HUES48 (cell line): ENCODE data around the gene NCOA5.

Experiments
- H3K27ac ChIP-seq: one replicate; pipeline ENCODE4 v1.7.0; 2013; ENCODE audit warnings: low read depth, low read length, inconsistent platforms
- H3K27me3 ChIP-seq: 2 replicates; pipeline ENCODE4 v1.6.1; 2013; ENCODE audit warnings: mild to moderate bottlenecking, low read length; ENCODE audit not compliant: control insufficient read depth, insufficient read depth
- H3K36me3 ChIP-seq: 2 replicates; pipeline ENCODE4 v1.6.1; 2013; ENCODE audit warnings: low read length; ENCODE audit not compliant: control insufficient read depth, insufficient read depth
- H3K4me1 ChIP-seq: 2 replicates; pipeline ENCODE4 v1.6.1; 2013; ENCODE audit warnings: mild to moderate bottlenecking, low read length; ENCODE audit not compliant: control insufficient read depth, insufficient read depth
- H3K4me3 ChIP-seq: 2 replicates; pipeline ENCODE4 v1.5.1; 2013; ENCODE audit warnings: mild to moderate bottlenecking, low read depth, low read length
- H3K9ac ChIP-seq: 2 replicates; pipeline ENCODE4 v1.6.1; 2013; ENCODE audit warnings: mild to moderate bottlenecking, low read depth, low read length, moderate library complexity
- H3K9me3 ChIP-seq: 2 replicates; pipeline ENCODE4 v1.6.1; 2013; ENCODE audit warnings: low read length; ENCODE audit not compliant: control insufficient read depth, insufficient read depth

Gene NCOA5

GRCh38 chr20:46034039-46034438 lies 55.7 kb downstream of the NCOA5 start:
- Histone ChIP-seq H3K9me3 (no peaks in the 10 kb centered on the region), H3K4me3 (no peak overlapping the region), H3K9ac (no peak overlapping the region), H3K36me3 (no peaks in the 10 kb centered on the region), H3K27ac (no peak overlapping the region), H3K27me3 (peaks cover 78% of the 10 kb centered on the region), H3K4me1 (peaks cover 22% of the 10 kb centered on the region)

- Histone ChIP-seq H3K36me3 (no peaks in the 10 kb centered on the region), H3K9ac (no peak overlapping the region), H3K9me3 (no peaks in the 10 kb centered on the region), H3K27ac (no peak overlapping the region), H3K27me3 (peaks cover 96% of the 10 kb centered on the region), H3K4me1 (peaks cover 16% of the 10 kb centered on the region; the same call in 1 of the 2 replicates), H3K4me3 (peak overlapping the region; percentile 83)
Observed at GRCh38 chr20:46031701-46032254, 58.0 kb downstream of the NCOA5 start.

- Histone ChIP-seq H3K36me3 (no peaks in the 10 kb centered on the region), H3K4me1 (peaks cover 16% of the 10 kb centered on the region; the same call in 1 of the 2 replicates), H3K9ac (no peak overlapping the region), H3K27me3 (peaks cover 100% of the 10 kb centered on the region), H3K4me3 (peak overlapping the region; percentile 83), H3K27ac (no peak overlapping the region), H3K9me3 (no peaks in the 10 kb centered on the region)
Observed at GRCh38 chr20:46031014-46031569, 58.7 kb downstream of the NCOA5 start.

DNA sequence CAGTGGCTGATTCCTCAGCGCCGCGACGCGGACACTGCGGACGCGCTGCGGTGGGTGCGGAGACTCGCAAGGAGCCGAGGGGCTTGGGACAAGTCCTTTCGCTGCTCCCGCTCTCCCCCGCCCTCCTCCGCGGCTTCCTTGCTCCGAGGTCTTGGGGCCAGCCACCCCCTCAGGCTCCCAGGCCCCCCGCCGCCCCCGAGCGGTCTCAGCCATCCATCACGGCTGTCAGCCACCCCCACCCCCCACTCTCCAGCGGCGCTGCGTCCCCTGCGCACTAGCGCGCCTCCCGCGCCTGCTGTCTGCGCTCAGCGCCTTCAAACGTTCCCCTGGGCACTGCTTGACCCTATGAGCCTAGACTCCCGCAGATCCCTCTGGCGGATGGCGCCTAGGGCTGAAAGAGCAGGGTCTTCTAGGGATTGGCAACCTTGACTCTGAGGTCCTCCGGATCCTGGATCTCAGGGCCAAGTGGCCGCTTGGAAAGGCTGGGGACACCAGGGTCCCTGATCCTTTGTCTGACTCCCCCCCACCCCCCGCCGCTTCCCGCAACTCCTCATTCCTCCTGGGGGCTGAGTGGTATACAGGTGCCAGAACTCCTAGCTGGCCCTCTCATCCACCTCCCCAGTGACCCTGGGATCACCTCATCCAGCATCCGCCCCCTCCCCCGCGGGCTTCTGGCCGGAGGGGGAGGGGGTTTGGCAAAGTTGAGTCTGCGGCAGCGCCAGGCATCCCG lies 59.3 kb downstream of the NCOA5 start:
- no peaks in the 10 kb centered on the region for H3K36me3 ChIP-seq
- no peak overlapping the region for H3K9ac ChIP-seq
- H3K4me3 ChIP-seq: no peak overlapping the region
- no peak overlapping the region for H3K27ac ChIP-seq
- H3K4me1 ChIP-seq: peaks cover 16% of the 10 kb centered on the region; the same call in 1 of the 2 replicates
- peaks cover 100% of the 10 kb centered on the region for H3K27me3 ChIP-seq
- H3K9me3 ChIP-seq: no peaks in the 10 kb centered on the region

DNA sequence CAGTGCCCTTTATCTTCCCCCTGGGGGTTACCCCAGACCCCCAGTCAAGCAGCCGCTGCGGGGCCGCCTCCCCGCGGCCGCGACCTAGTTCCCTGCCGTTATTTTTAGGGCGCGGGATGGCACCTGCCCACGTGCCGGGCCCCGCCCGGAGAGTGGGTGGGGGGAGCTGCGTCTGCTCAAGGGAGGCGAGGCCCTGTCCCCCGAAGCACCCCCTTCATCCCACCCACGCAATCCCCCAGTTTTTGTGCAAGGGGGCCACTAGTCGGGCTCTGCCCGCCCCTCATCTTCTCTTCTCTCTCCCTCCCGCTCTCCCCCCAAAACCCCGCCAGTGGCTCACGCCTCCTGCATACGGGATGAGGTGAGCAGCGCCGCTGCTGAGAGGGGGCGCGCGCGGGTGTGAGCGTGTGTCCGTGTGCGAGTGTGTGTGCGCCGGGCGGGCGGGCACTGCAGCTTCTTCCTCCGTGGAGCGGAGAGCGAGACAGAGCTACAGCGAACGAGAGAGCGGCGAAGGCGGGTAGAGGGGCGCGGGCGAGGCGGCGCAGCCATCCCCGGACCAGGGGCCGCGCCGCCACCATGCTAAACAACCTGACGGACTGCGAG lies 60.9 kb downstream of the NCOA5 start, which contains the start of gene SLC12A5:
Gene SLC12A5 (plus strand): TSS at position 444 of the 600 bp plus-strand sequence. CDS start 130 bp downstream, at position 574.
- no peak within 1 kb of the TSS for H3K9ac ChIP-seq
- peaks cover 16% of the 10 kb centered on the region; the same call in 1 of the 2 replicates for H3K4me1 ChIP-seq
- H3K27ac ChIP-seq: no peak within 1 kb of the TSS
- H3K27me3 ChIP-seq: peaks cover 100% of the 10 kb centered on the region
- no peaks in the 10 kb centered on the region for H3K9me3 ChIP-seq
- peak within 1 kb of the TSS; percentile 33; the same call in 1 of the 2 replicates for H3K4me3 ChIP-seq
- no peaks in the 10 kb centered on the region for H3K36me3 ChIP-seq

GRCh38 chr20:46028110-46028509 lies 61.7 kb downstream of the NCOA5 start:
- no peaks in the 10 kb centered on the region for H3K9me3 ChIP-seq
- H3K27ac ChIP-seq: no peak overlapping the region
- H3K4me3 ChIP-seq: no peak overlapping the region
- peaks cover 100% of the 10 kb centered on the region for H3K27me3 ChIP-seq
- no peaks in the 10 kb centered on the region for H3K36me3 ChIP-seq
- H3K9ac ChIP-seq: no peak overlapping the region
- peaks cover 16% of the 10 kb centered on the region; the same call in 1 of the 2 replicates for H3K4me1 ChIP-seq

DNA sequence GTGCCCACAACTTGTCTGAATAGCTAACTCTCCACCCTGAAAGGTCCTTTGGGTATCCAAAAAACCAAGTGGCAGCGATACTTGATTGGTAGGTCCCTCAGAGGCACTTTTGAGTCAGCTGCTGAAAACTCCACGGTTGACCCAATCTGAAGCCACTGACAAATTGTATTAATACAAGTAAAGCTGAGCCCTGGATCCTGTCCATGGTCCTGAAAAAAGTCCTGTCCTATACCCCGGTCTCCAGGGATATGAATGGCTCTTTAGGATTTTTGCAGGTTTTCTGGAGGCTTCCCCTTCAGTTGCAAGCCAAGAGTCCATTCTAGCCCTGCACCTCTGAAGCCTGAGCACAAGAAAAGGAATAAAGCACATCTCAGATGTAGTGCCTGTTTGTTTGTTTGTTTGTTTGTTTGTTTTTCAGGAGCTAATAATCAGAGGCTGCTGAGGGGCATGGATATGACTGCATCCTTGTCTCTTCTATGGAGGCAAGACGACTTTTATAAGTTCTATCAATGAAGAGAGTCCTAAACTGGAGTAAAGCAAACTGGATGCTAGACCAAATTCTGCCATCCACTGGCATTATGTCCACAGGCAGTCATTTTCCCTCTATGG lies 62.4 kb downstream of the NCOA5 start:
- no peak overlapping the region for H3K9ac ChIP-seq
- H3K4me3 ChIP-seq: no peak overlapping the region
- H3K36me3 ChIP-seq: no peaks in the 10 kb centered on the region
- H3K4me1 ChIP-seq: peaks cover 16% of the 10 kb centered on the region; the same call in 1 of the 2 replicates
- H3K9me3 ChIP-seq: no peaks in the 10 kb centered on the region
- no peak overlapping the region for H3K27ac ChIP-seq
- peaks cover 94% of the 10 kb centered on the region for H3K27me3 ChIP-seq

GRCh38 chr20:46025376-46025783 lies 64.4 kb downstream of the NCOA5 start:
- Histone ChIP-seq H3K9me3 (no peaks in the 10 kb centered on the region), H3K4me1 (0 out of 2 replicates have a peak, but pooled peaks cover 6% of the 10 kb centered on the region), H3K9ac (no peak overlapping the region), H3K4me3 (no peak overlapping the region), H3K27ac (no peak overlapping the region), H3K36me3 (no peaks in the 10 kb centered on the region), H3K27me3 (peaks cover 75% of the 10 kb centered on the region)

GRCh38 chr20:46023999-46024398 lies 65.8 kb downstream of the NCOA5 start:
- no peak overlapping the region for H3K4me3 ChIP-seq
- peaks cover 61% of the 10 kb centered on the region for H3K27me3 ChIP-seq
- H3K4me1 ChIP-seq: no peaks in the 10 kb centered on the region
- H3K27ac ChIP-seq: no peak overlapping the region
- H3K36me3 ChIP-seq: no peaks in the 10 kb centered on the region
- no peaks in the 10 kb centered on the region for H3K9me3 ChIP-seq
- no peak overlapping the region for H3K9ac ChIP-seq

- 0 out of 2 replicates have a peak overlapping the region, but pooled peaks have one; percentile 73 for H3K4me3 ChIP-seq
- H3K4me1 ChIP-seq: no peaks in the 10 kb centered on the region
- no peaks in the 10 kb centered on the region for H3K36me3 ChIP-seq
- H3K9ac ChIP-seq: no peak overlapping the region
- no peaks in the 10 kb centered on the region for H3K9me3 ChIP-seq
- peaks cover 52% of the 10 kb centered on the region for H3K27me3 ChIP-seq
- H3K27ac ChIP-seq: no peak overlapping the region
Observed at GRCh38 chr20:46023148-46023484, 66.6 kb downstream of the NCOA5 start.
